PC-9 (cell line): ENCODE data around the gene LPCAT1. TPM values are rescaled to one million over a fixed set of nuclear protein-coding genes. Genes with fewer than 3 reads are reported as not detected.

Source experiments
- BruUV-seq: library from RNA; stranded (reverse); fragments of 400-500 nt; replicated peaks from 2 replicates; lab custom pipeline; 2021; lab: Mats Ljungman, UMichigan
- CTCF ChIA-PET: fragments of 300-600 bp; sonication (Branson Sonifier 250); formaldehyde crosslinking; loops from one replicate; lab custom pipeline; 2022; ENCODE audit warnings: antibody characterized with exemption; lab: Charles Lee
- POLR2A ChIA-PET: fragments of 300-600 bp; sonication (Branson Sonifier 250); formaldehyde crosslinking; loops from one replicate; lab custom pipeline; 2022; ENCODE audit warnings: antibody characterized with exemption; ENCODE audit not compliant: unreplicated experiment; lab: Charles Lee
- DNase-seq, 2 experiments: peaks; one replicate each; pipeline versions ENCODE4 v3.0.0 to v3.0.0-alpha.2; 2015 to 2022; ENCODE audit warnings: mixed read lengths in 1 of 2
- H2AFZ ChIP-seq: fragments of 200-600 bp; sonication (generic); 2 replicates; pipeline ENCODE4 v1.8.1; 2017; ENCODE audit warnings: antibody characterized with exemption
- H3F3A ChIP-seq: fragments of 200-600 bp; sonication (generic); 2 replicates; pipeline ENCODE4 v1.8.1; 2017; ENCODE audit warnings: antibody characterized with exemption, mild to moderate bottlenecking, low read depth; ENCODE audit not compliant: insufficient read depth
- H3K27ac ChIP-seq: fragments of 200-600 bp; sonication (generic); 2 replicates; pipeline ENCODE4 v1.6.1; 2016; ENCODE audit warnings: mixed run types
- H3K27me3 ChIP-seq: fragments of 200-600 bp; sonication (generic); 2 replicates; pipeline ENCODE4 v1.6.1; 2016; ENCODE audit warnings: low read depth, mixed run types; ENCODE audit not compliant: insufficient read depth
- H3K36me3 ChIP-seq: fragments of 200-600 bp; sonication (generic); 2 replicates; pipeline ENCODE4 v1.6.1; 2016; ENCODE audit warnings: low read depth, mixed run types
- H3K4me1 ChIP-seq: fragments of 200-600 bp; sonication (generic); replicated peaks from 2 replicates; pipeline ENCODE4 v1.6.1; 2016; ENCODE audit warnings: mixed run types; ENCODE audit not compliant: insufficient read depth
- H3K4me2 ChIP-seq: fragments of 200-600 bp; sonication (generic); 2 replicates; pipeline ENCODE4 v1.6.1; 2017; ENCODE audit warnings: mixed run types
- H3K4me3 ChIP-seq: fragments of 200-600 bp; sonication (generic); 2 replicates; pipeline ENCODE4 v1.6.1; 2016; ENCODE audit warnings: mixed run types
- H3K79me2 ChIP-seq: fragments of 200-600 bp; sonication (generic); 2 replicates; pipeline ENCODE4 v1.6.1; 2017; ENCODE audit warnings: low read depth, mixed run types
- H3K9me2 ChIP-seq: fragments of 200-600 bp; sonication (generic); 2 replicates; pipeline ENCODE4 v1.8.1; 2017; ENCODE audit warnings: mild to moderate bottlenecking; ENCODE audit not compliant: insufficient read depth
- H3K9me3 ChIP-seq: fragments of 200-600 bp; sonication (generic); 2 replicates; pipeline ENCODE4 v1.8.1; 2016; ENCODE audit warnings: low read depth; ENCODE audit not compliant: insufficient read depth
- H4K20me1 ChIP-seq: fragments of 200-600 bp; sonication (generic); 2 replicates; pipeline ENCODE4 v1.8.1; 2017; ENCODE audit not compliant: insufficient read depth
- CTCF ChIP-seq: fragments of 200-600 bp; sonication (generic); conservative IDR thresholded peaks from 2 replicates; pipeline ENCODE4 v1.6.1; 2017; ENCODE audit warnings: mixed run types, antibody characterized with exemption, mild to moderate bottlenecking, moderate library complexity
- EZH2 ChIP-seq: fragments of 200-600 bp; sonication (generic); IDR thresholded peaks from 2 replicates; pipeline ENCODE4 v1.8.0; 2017; ENCODE audit warnings: antibody characterized with exemption, low read depth
- intact Hi-C: fragments of 100-400 bp; cut with micrococcal nuclease; formaldehyde crosslinking; loops from one replicate; pipeline ENCODE4 v1.10.0; 2022; ENCODE audit not compliant: unreplicated experiment
- total RNA-seq: library from RNA; stranded (reverse); gene quantifications from 2 replicates; pipeline ENCODE4 v1.2.3, GENCODE V29; 2021

LPCAT1 gene
- total RNA-seq, 1 experiment from 2014 or later: 96.1 TPM

- TF ChIP-seq EZH2 (no peak), CTCF (no peak)
- H3K36me3 ChIP-seq: no peaks in the 10 kb centered on the region; the same call in 1 of the 2 replicates
- CTCF ChIA-PET: no interaction called here
- no peaks in the 10 kb centered on the region for H3K9me2 ChIP-seq
- no peak for DNase-seq
- H2AFZ ChIP-seq: no peak overlapping the region
- H3K4me2 ChIP-seq: no peak overlapping the region
- no TSS peak for BruUV-seq
- H3K9me3 ChIP-seq: no peaks in the 10 kb centered on the region
- H3K79me2 ChIP-seq: peaks cover 5% of the 10 kb centered on the region; the same call in 1 of the 2 replicates
- no peaks in the 10 kb centered on the region for H3K27me3 ChIP-seq
- H3F3A ChIP-seq: peaks cover 21% of the 10 kb centered on the region
- no peak overlapping the region for H3K27ac ChIP-seq
- intact Hi-C loops: no loop called here
- no peak overlapping the region for H3K4me3 ChIP-seq
- POLR2A ChIA-PET: no interaction called here
- H4K20me1 ChIP-seq: peaks cover 69% of the 10 kb centered on the region
- H3K4me1 ChIP-seq: no peaks in the 10 kb centered on the region
Observed at GRCh38 chr5:1494780-1495524, 28.8 kb downstream of the LPCAT1 start.

- peaks cover 12% of the 10 kb centered on the region for H3F3A ChIP-seq
- H3K27ac ChIP-seq: no peak overlapping the region
- intact Hi-C loops: no loop called here
- H3K27me3 ChIP-seq: no peaks in the 10 kb centered on the region
- POLR2A ChIA-PET: no interaction called here
- H3K4me1 ChIP-seq: no peaks in the 10 kb centered on the region
- H3K4me3 ChIP-seq: no peak overlapping the region
- no peak overlapping the region for H3K4me2 ChIP-seq
- peaks cover 5% of the 10 kb centered on the region; the same call in 1 of the 2 replicates for H3K79me2 ChIP-seq
- no peak for TF ChIP-seq EZH2
- TF ChIP-seq CTCF: no peak
- DNase-seq: no peak
- CTCF ChIA-PET: no interaction called here
- peaks cover 68% of the 10 kb centered on the region for H4K20me1 ChIP-seq
- no TSS peak for BruUV-seq
- no peaks in the 10 kb centered on the region for H3K9me3 ChIP-seq
- H2AFZ ChIP-seq: no peak overlapping the region
- H3K9me2 ChIP-seq: no peaks in the 10 kb centered on the region
- H3K36me3 ChIP-seq: no peaks in the 10 kb centered on the region; the same call in 1 of the 2 replicates
Observed at GRCh38 chr5:1493941-1494340, 29.8 kb downstream of the LPCAT1 start.

GRCh38 chr5:1493413-1493812, 30.3 kb downstream of the LPCAT1 start:
- intact Hi-C loops: no loop called here
- Histone ChIP-seq H3K4me2 (no peak overlapping the region), H3K27ac (no peak overlapping the region), H3K36me3 (no peaks in the 10 kb centered on the region; the same call in 1 of the 2 replicates), H2AFZ (no peak overlapping the region), H3K79me2 (no peaks in the 10 kb centered on the region), H3K9me2 (no peaks in the 10 kb centered on the region), H3K27me3 (no peaks in the 10 kb centered on the region), H3K4me3 (no peak overlapping the region), H3F3A (peaks cover 7% of the 10 kb centered on the region), H3K9me3 (no peaks in the 10 kb centered on the region), H3K4me1 (no peaks in the 10 kb centered on the region), H4K20me1 (peaks cover 62% of the 10 kb centered on the region)
- POLR2A ChIA-PET: no interaction called here
- DNase-seq: no peak
- CTCF ChIA-PET: no interaction called here
- TF ChIP-seq CTCF (no peak), EZH2 (no peak)
- BruUV-seq: no TSS peak
